ENCODE results near the gene GDF10.

GRCh38 chr10:47317251-47317650 lies 17.3 kb downstream of the GDF10 start:
- no peak for TF ChIP-seq CTCF (IDR thresholded peaks at IDR 0.05)
- no peak for TF ChIP-seq POLR2A (IDR thresholded peaks at IDR 0.05)

Measured in esophagus squamous epithelium (tissue), 4 donors.